ENCODE data around the gene FIG4.

Gene FIG4

GRCh38 chr6:109816452-109817374 lies 125.6 kb downstream of the FIG4 start:
- TF ChIP-seq CTCF (IDR thresholded peaks at IDR 0.05; ENCODE audit: low read depth, low read length, poor library complexity, severe bottlenecking) (no peak), EZH2phosphoT487 (IDR thresholded peaks at IDR 0.05; ENCODE audit: borderline replicate concordance, low read length) (no peak)
- Histone ChIP-seq H3K79me2 (ENCODE audit: control insufficient read depth, low read length) (no peaks in the 10 kb centered on the region), H4K20me1 (ENCODE audit: control insufficient read depth, insufficient read depth, low read depth, low read length) (no peaks in the 10 kb centered on the region), H3K4me1 (ENCODE audit: control insufficient read depth, low read length) (peaks cover 20% of the 10 kb centered on the region), H3K36me3 (ENCODE audit: control insufficient read depth, low read length) (no peaks in the 10 kb centered on the region), H3K4me3 (ENCODE audit: low read length) (no peak overlapping the region), H3K9me3 (ENCODE audit: control insufficient read depth, insufficient read depth, low read length) (no peaks in the 10 kb centered on the region), H3K27me3 (ENCODE audit: control insufficient read depth, low read length) (no peaks in the 10 kb centered on the region), H3K9me2 (replicated peaks; ENCODE audit: control insufficient read depth, low read length) (no peaks in the 10 kb centered on the region), H3F3A (ENCODE audit: control insufficient read depth, insufficient read depth) (peaks cover 3% of the 10 kb centered on the region; the same call in 1 of the 2 replicates), H3K4me2 (ENCODE audit: low read length) (no peak overlapping the region), H3K27ac (ENCODE audit: low read depth, low read length) (no peak overlapping the region)

GRCh38 chr6:109820706-109821350 lies 129.7 kb downstream of the FIG4 start:
- H3K4me1 ChIP-seq (ENCODE audit: control insufficient read depth, low read length), result peaks cover 20% of the 10 kb centered on the region
- H3K4me2 ChIP-seq (ENCODE audit: low read length), result peak overlapping the region; percentile 48
- H3K36me3 ChIP-seq (ENCODE audit: control insufficient read depth, low read length), result no peaks in the 10 kb centered on the region
- H3K4me3 ChIP-seq (ENCODE audit: low read length), result peak overlapping the region; percentile 25
- no peaks in the 10 kb centered on the region for H3K79me2 ChIP-seq (ENCODE audit: control insufficient read depth, low read length)
- peaks cover 3% of the 10 kb centered on the region; the same call in 1 of the 2 replicates for H3F3A ChIP-seq (ENCODE audit: control insufficient read depth, insufficient read depth)
- no peaks in the 10 kb centered on the region for H3K27me3 ChIP-seq (ENCODE audit: control insufficient read depth, low read length)
- no peaks in the 10 kb centered on the region for H3K9me3 ChIP-seq (ENCODE audit: control insufficient read depth, insufficient read depth, low read length)
- H4K20me1 ChIP-seq (ENCODE audit: control insufficient read depth, insufficient read depth, low read depth, low read length), result no peaks in the 10 kb centered on the region
- H3K27ac ChIP-seq (ENCODE audit: low read depth, low read length), result peak overlapping the region; percentile 24; the same call in 1 of the 2 replicates
- H3K9me2 ChIP-seq (replicated peaks; ENCODE audit: control insufficient read depth, low read length), result no peaks in the 10 kb centered on the region
- TF ChIP-seq EZH2phosphoT487 (IDR thresholded peaks at IDR 0.05; ENCODE audit: borderline replicate concordance, low read length) (no peak), CTCF (IDR thresholded peaks at IDR 0.05; ENCODE audit: low read depth, low read length, poor library complexity, severe bottlenecking) (no peak)

GRCh38 chr6:109821428-109821827 lies 130.3 kb downstream of the FIG4 start:
- Histone ChIP-seq H3K27ac (ENCODE audit: low read depth, low read length) (no peak overlapping the region), H3K79me2 (ENCODE audit: control insufficient read depth, low read length) (no peaks in the 10 kb centered on the region), H3K4me3 (ENCODE audit: low read length) (no peak overlapping the region), H3K4me1 (ENCODE audit: control insufficient read depth, low read length) (peaks cover 22% of the 10 kb centered on the region), H3K9me2 (replicated peaks; ENCODE audit: control insufficient read depth, low read length) (no peaks in the 10 kb centered on the region), H3K4me2 (ENCODE audit: low read length) (no peak overlapping the region; the same call in 1 of the 2 replicates), H3K9me3 (ENCODE audit: control insufficient read depth, insufficient read depth, low read length) (no peaks in the 10 kb centered on the region), H3K27me3 (ENCODE audit: control insufficient read depth, low read length) (no peaks in the 10 kb centered on the region), H3F3A (ENCODE audit: control insufficient read depth, insufficient read depth) (peaks cover 3% of the 10 kb centered on the region; the same call in 1 of the 2 replicates), H4K20me1 (ENCODE audit: control insufficient read depth, insufficient read depth, low read depth, low read length) (no peaks in the 10 kb centered on the region), H3K36me3 (ENCODE audit: control insufficient read depth, low read length) (no peaks in the 10 kb centered on the region)
- TF ChIP-seq CTCF (IDR thresholded peaks at IDR 0.05; ENCODE audit: low read depth, low read length, poor library complexity, severe bottlenecking) (no peak), EZH2phosphoT487 (IDR thresholded peaks at IDR 0.05; ENCODE audit: borderline replicate concordance, low read length) (no peak)
